ENCODE results near the gene S100A8. TPM values are rescaled to one million over a fixed set of nuclear protein-coding genes. Genes with fewer than 3 reads are reported as not detected.
A peak's percentile ranks its signal among the peaks of the same experiment; 100 is the strongest.

The S100A8 gene
- polyA plus RNA-seq, 3 donors from 2014 or later = 20.3 to 43.5 (median 40.3) TPM

- H3K4me3 Mint-ChIP-seq = no peak overlapping the region
- peaks cover 0 to 4% of the 10 kb centered on the region in 2 donors for H3K4me1 Mint-ChIP-seq
Observed at GRCh38 chr1:153358691-153358975, 32.2 kb downstream of the S100A8 start.

GRCh38 chr1:153357853-153358690, 32.8 kb downstream of the S100A8 start, which contains the start of gene S100A9:
Gene S100A9 (plus strand): TSS chr1:153357854. CDS start chr1:153358284, 430 bp downstream.
- no peak for DNase-seq
- Mint-ChIP-seq H3K4me1 (peaks cover 0 to 4% of the 10 kb centered on the region in 2 donors), H3K9me3 (no peaks in the 10 kb centered on the region), H3K27ac (no peak within 1 kb of the TSS), H3K27me3 (ENCODE audit: low read depth in 3 of 3) (peaks cover 0 to 9% (median 2%) of the 10 kb centered on the region in 3 donors), H3K36me3 (no peaks in the 10 kb centered on the region), H3K4me3 (no peak within 1 kb of the TSS)

More at GRCh38 chr1:153358691-153358975, 32.2 kb downstream of the S100A8 start:
- H3K27ac Mint-ChIP-seq = no peak overlapping the region
- H3K36me3 Mint-ChIP-seq = peaks cover 0 to 3% (median 0%) of the 10 kb centered on the region in 3 donors
- DNase-seq = no peak
- no peaks in the 10 kb centered on the region for H3K9me3 Mint-ChIP-seq
- H3K27me3 Mint-ChIP-seq (ENCODE audit: low read depth in 3 of 3) = peaks cover 0 to 8% (median 2%) of the 10 kb centered on the region in 3 donors

- H3K36me3 Mint-ChIP-seq = no peaks in the 10 kb centered on the region
- peaks cover 0 to 9% (median 5%) of the 10 kb centered on the region in 3 donors for H3K27me3 Mint-ChIP-seq (ENCODE audit: low read depth in 3 of 3)
- no peaks in the 10 kb centered on the region for H3K9me3 Mint-ChIP-seq
- H3K4me1 Mint-ChIP-seq = peaks cover 0 to 4% of the 10 kb centered on the region in 2 donors
- no peak for DNase-seq
- no peak overlapping the region for H3K27ac Mint-ChIP-seq
- H3K4me3 Mint-ChIP-seq = no peak overlapping the region
Observed at GRCh38 chr1:153357076-153357852, 33.6 kb downstream of the S100A8 start.

- H3K4me1 Mint-ChIP-seq = peaks cover 0 to 4% of the 10 kb centered on the region in 2 donors
- H3K27me3 Mint-ChIP-seq (ENCODE audit: low read depth in 3 of 3) = peaks cover 0 to 9% (median 5%) of the 10 kb centered on the region in 3 donors
- H3K36me3 Mint-ChIP-seq = no peaks in the 10 kb centered on the region
- H3K27ac Mint-ChIP-seq = no peak overlapping the region
- H3K4me3 Mint-ChIP-seq = no peak overlapping the region
- DNase-seq = no peak
- no peaks in the 10 kb centered on the region for H3K9me3 Mint-ChIP-seq
Observed at GRCh38 chr1:153356392-153357075, 34.3 kb downstream of the S100A8 start.

GRCh38 chr1:153355445-153356071, 35.3 kb downstream of the S100A8 start:
- Mint-ChIP-seq H3K4me1 (peaks cover 0 to 4% of the 10 kb centered on the region in 2 donors), H3K27me3 (ENCODE audit: low read depth in 3 of 3) (peaks cover 0 to 8% (median 5%) of the 10 kb centered on the region in 3 donors), H3K9me3 (no peaks in the 10 kb centered on the region)

GRCh38 chr1:153354515-153355193, 36.2 kb downstream of the S100A8 start:
- Mint-ChIP-seq H3K9me3 (no peaks in the 10 kb centered on the region), H3K27ac (no peak overlapping the region), H3K36me3 (no peaks in the 10 kb centered on the region), H3K4me3 (no peak overlapping the region), H3K27me3 (ENCODE audit: low read depth in 3 of 3) (peaks cover 0 to 11% (median 5%) of the 10 kb centered on the region in 3 donors), H3K4me1 (peaks cover 0 to 4% of the 10 kb centered on the region in 2 donors)
- DNase-seq = no peak

More at GRCh38 chr1:153355445-153356071, 35.3 kb downstream of the S100A8 start:
- Mint-ChIP-seq H3K27ac (no peak overlapping the region), H3K4me3 (no peak overlapping the region), H3K36me3 (no peaks in the 10 kb centered on the region)
- DNase-seq = no peak

- Mint-ChIP-seq H3K36me3 (no peaks in the 10 kb centered on the region), H3K4me1 (peaks cover 0 to 4% of the 10 kb centered on the region in 2 donors), H3K27ac (no peak overlapping the region), H3K9me3 (no peaks in the 10 kb centered on the region), H3K4me3 (no peak overlapping the region), H3K27me3 (ENCODE audit: low read depth in 3 of 3) (peaks cover 0 to 11% (median 5%) of the 10 kb centered on the region in 3 donors)
- no peak for DNase-seq
Observed at GRCh38 chr1:153353226-153353947, 37.5 kb downstream of the S100A8 start.

GRCh38 chr1:153352523-153352922, 38.4 kb downstream of the S100A8 start:
- no peaks in the 10 kb centered on the region for H3K9me3 Mint-ChIP-seq
- H3K27ac Mint-ChIP-seq = no peak overlapping the region
- DNase-seq = peak; percentile 16 to 39 (median 22)
- no peaks in the 10 kb centered on the region for H3K36me3 Mint-ChIP-seq
- no peak overlapping the region for H3K4me3 Mint-ChIP-seq
- H3K27me3 Mint-ChIP-seq (ENCODE audit: low read depth in 3 of 3) = peaks cover 4 to 16% (median 8%) of the 10 kb centered on the region in 3 donors
- no peaks in the 10 kb centered on the region for H3K4me1 Mint-ChIP-seq

- Mint-ChIP-seq H3K27ac (no peak overlapping the region), H3K36me3 (no peaks in the 10 kb centered on the region), H3K27me3 (ENCODE audit: low read depth in 3 of 3) (peaks cover 9 to 17% (median 10%) of the 10 kb centered on the region in 3 donors), H3K9me3 (no peaks in the 10 kb centered on the region), H3K4me1 (peaks cover 13 to 14% of the 10 kb centered on the region in 2 donors), H3K4me3 (no peak overlapping the region)
- DNase-seq = no peak
Observed at GRCh38 chr1:153350321-153350957, 40.4 kb downstream of the S100A8 start.

GRCh38 chr1:153349363-153350320, 41.2 kb downstream of the S100A8 start:
- peaks cover 15 to 17% of the 10 kb centered on the region in 2 donors for H3K4me1 Mint-ChIP-seq
- no peaks in the 10 kb centered on the region for H3K9me3 Mint-ChIP-seq
- H3K4me3 Mint-ChIP-seq = no peak overlapping the region
- no peaks in the 10 kb centered on the region for H3K36me3 Mint-ChIP-seq
- peaks cover 10 to 17% (median 11%) of the 10 kb centered on the region in 3 donors for H3K27me3 Mint-ChIP-seq (ENCODE audit: low read depth in 3 of 3)
- no peak for DNase-seq
- no peak overlapping the region for H3K27ac Mint-ChIP-seq
